ENCODE data around the gene GTPBP8. TPM values are rescaled to one million over a fixed set of nuclear protein-coding genes. Genes with fewer than 3 reads are reported as not detected.

Gene GTPBP8
- total RNA-seq, 4 donors from 2014 or later, result 7.8 to 26.0 (median 21.4) TPM

- H3K27ac ChIP-seq, result no peak overlapping the region
- no peaks in the 10 kb centered on the region for H3K9me3 ChIP-seq
- no peaks in the 10 kb centered on the region for H3K27me3 ChIP-seq
- H3K4me3 ChIP-seq, result no peak overlapping the region
- no peak for TF ChIP-seq POLR2A (IDR thresholded peaks at IDR 0.05)
- no peak for TF ChIP-seq CTCF (IDR thresholded peaks at IDR 0.05)
- no peak for TF ChIP-seq EP300 (IDR thresholded peaks at IDR 0.05)
- no peak for TF ChIP-seq POLR2AphosphoS5 (IDR thresholded peaks at IDR 0.05)
- H3K36me3 ChIP-seq, result peaks cover 0 to 96% of the 10 kb centered on the region in 2 donors
- ATAC-seq, result no peak
- no peaks in the 10 kb centered on the region for H3K4me1 ChIP-seq
- 75 to 76% methylated on average over 5 to 7 of the region's 7 CpGs for WGBS, 2 donors (ENCODE audit: low coverage in 1 of 2)
Observed at GRCh38 chr3:113005611-113006010, 14.8 kb downstream of the GTPBP8 start.

- H3K27me3 ChIP-seq, result no peaks in the 10 kb centered on the region
- TF ChIP-seq POLR2A (IDR thresholded peaks at IDR 0.05) (no peak), CTCF (IDR thresholded peaks at IDR 0.05) (no peak), POLR2AphosphoS5 (IDR thresholded peaks at IDR 0.05) (no peak), EP300 (IDR thresholded peaks at IDR 0.05) (no peak)
- H3K4me1 ChIP-seq, result no peaks in the 10 kb centered on the region
- H3K36me3 ChIP-seq, result peaks cover 0 to 94% of the 10 kb centered on the region in 2 donors
- no peak for ATAC-seq
- no peaks in the 10 kb centered on the region for H3K9me3 ChIP-seq
- no peak overlapping the region for H3K27ac ChIP-seq
- WGBS, 2 donors (ENCODE audit: low coverage in 1 of 2), result 85% methylated on average over 4 of the region's 4 CpGs
- no peak overlapping the region for H3K4me3 ChIP-seq
Observed at GRCh38 chr3:113006359-113007056, 15.7 kb downstream of the GTPBP8 start.

- ATAC-seq, result no peak
- H3K9me3 ChIP-seq, result no peaks in the 10 kb centered on the region
- WGBS, 2 donors (ENCODE audit: low coverage in 1 of 2), result 47 to 57% methylated on average over 3 of the region's 3 CpGs
- H3K4me1 ChIP-seq, result no peaks in the 10 kb centered on the region
- no peak overlapping the region for H3K27ac ChIP-seq
- H3K36me3 ChIP-seq, result peaks cover 0 to 91% of the 10 kb centered on the region in 2 donors
- TF ChIP-seq CTCF (IDR thresholded peaks at IDR 0.05) (no peak), POLR2AphosphoS5 (IDR thresholded peaks at IDR 0.05) (no peak), EP300 (IDR thresholded peaks at IDR 0.05) (no peak), POLR2A (IDR thresholded peaks at IDR 0.05) (no peak)
- H3K4me3 ChIP-seq, result no peak overlapping the region
- no peaks in the 10 kb centered on the region for H3K27me3 ChIP-seq
Observed at GRCh38 chr3:113008117-113008516, 17.3 kb downstream of the GTPBP8 start.

GRCh38 chr3:113013593-113013992, 22.8 kb downstream of the GTPBP8 start:
- H3K4me1 ChIP-seq, result peaks cover 4 to 29% (median 8%) of the 10 kb centered on the region in 3 donors
- H3K36me3 ChIP-seq, result peaks cover 0 to 80% of the 10 kb centered on the region in 2 donors
- no peaks in the 10 kb centered on the region for H3K27me3 ChIP-seq
- TF ChIP-seq EP300 (IDR thresholded peaks at IDR 0.05) (no peak), POLR2A (IDR thresholded peaks at IDR 0.05) (no peak), POLR2AphosphoS5 (IDR thresholded peaks at IDR 0.05) (no peak), CTCF (IDR thresholded peaks at IDR 0.05) (no peak)
- H3K27ac ChIP-seq, result no peak overlapping the region
- ATAC-seq, result no peak
- no peak overlapping the region for H3K4me3 ChIP-seq
- H3K9me3 ChIP-seq, result no peaks in the 10 kb centered on the region

- WGBS, 2 donors (ENCODE audit: low coverage in 1 of 2), result 11 to 12% methylated on average over 3 to 9 of the region's 13 CpGs
- H3K36me3 ChIP-seq, result peaks cover 0 to 37% of the 10 kb centered on the region in 2 donors
- H3K9me3 ChIP-seq, result no peaks in the 10 kb centered on the region
- TF ChIP-seq POLR2A (IDR thresholded peaks at IDR 0.05) (no peak), POLR2AphosphoS5 (IDR thresholded peaks at IDR 0.05) (no peak), EP300 (IDR thresholded peaks at IDR 0.05) (no peak), CTCF (IDR thresholded peaks at IDR 0.05) (no peak)
- H3K4me3 ChIP-seq, result peak overlapping the region; percentile 69 to 71
- peak overlapping the region; percentile 77 to 96 (median 92) for H3K27ac ChIP-seq
- H3K4me1 ChIP-seq, result peaks cover 9 to 42% (median 14%) of the 10 kb centered on the region in 3 donors
- ATAC-seq, result peak; percentile 3
- H3K27me3 ChIP-seq, result no peaks in the 10 kb centered on the region
Observed at GRCh38 chr3:113018536-113019181, 27.9 kb downstream of the GTPBP8 start.
